Left ventricle myocardium inferior (tissue), 1 donor: ENCODE measurements around the gene GRID1. TPM values are rescaled to one million over a fixed set of nuclear protein-coding genes. Genes with fewer than 3 reads are reported as not detected.

Experiments used
- DNase-seq: peaks from one replicate; pipeline ENCODE4 v3.0.0-alpha.2; 2020
- H3K27ac ChIP-seq: fragments of 200-600 bp; replicated peaks from 2 replicates; pipeline ENCODE4 v1.8.0; 2021
- H3K27me3 ChIP-seq: fragments of 200-600 bp; 2 replicates; pipeline ENCODE4 v1.8.0; 2021; ENCODE audit warnings: low read depth
- H3K36me3 ChIP-seq: fragments of 200-600 bp; 2 replicates; pipeline ENCODE4 v1.8.0; 2021
- H3K4me1 ChIP-seq: fragments of 200-600 bp; 2 replicates; pipeline ENCODE4 v1.8.0; 2021
- H3K4me3 ChIP-seq: fragments of 200-600 bp; 2 replicates; pipeline ENCODE4 v1.8.0; 2021; ENCODE audit warnings: mild to moderate bottlenecking, moderate library complexity
- H3K9me3 ChIP-seq: fragments of 200-600 bp; replicated peaks from 2 replicates; pipeline ENCODE4 v1.8.0; 2021
- intact Hi-C: fragments of 100-400 bp; cut with micrococcal nuclease; formaldehyde crosslinking; loops from one replicate; pipeline ENCODE4 v1.11.0; 2022
- total RNA-seq: library from RNA; stranded (reverse); fragmentation: NEBNext Ultra II Directional; extraction: Animal tissue kit (Norgen Biotek cat#: 25700); gene quantifications from one replicate; pipeline ENCODE4 v1.2.1, GENCODE V29; 2021
- TF ChIP-seq, protein P1 (sequence below): fragments of 200-600 bp; IDR thresholded peaks from 2 replicates; pipeline ENCODE4 v1.8.0; 2021; ENCODE audit warnings: antibody characterized with exemption, mild to moderate bottlenecking, borderline replicate concordance
- donor health status: DM: no; HTN: yes; CAD: no; lungs with severe emphysema.

Gene GRID1
- total RNA-seq, 1 donor from 2014 or later: 1.6 TPM

DNA sequence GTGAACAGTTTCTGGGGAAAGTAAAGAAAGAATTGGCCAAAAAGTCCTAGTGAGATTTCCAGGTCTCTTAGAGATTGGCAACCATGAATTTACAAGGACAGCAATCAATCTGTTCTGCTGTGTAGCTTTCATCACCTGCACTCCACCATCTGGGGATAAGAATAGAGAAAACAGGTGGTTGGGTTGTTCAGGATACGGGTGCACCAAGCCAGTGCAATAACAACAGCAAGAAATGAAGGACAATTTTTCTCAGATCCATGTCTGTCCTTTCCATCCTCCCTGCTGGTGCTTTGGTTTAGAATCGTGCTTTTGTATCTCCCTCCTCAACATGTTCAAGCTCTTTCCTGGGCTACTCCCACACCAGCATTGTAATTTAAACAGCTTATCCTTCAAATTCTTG is 787.7 kb downstream of the GRID1 start:
- Histone ChIP-seq H3K36me3 (no peaks in the 10 kb centered on the region), H3K27ac (no peak overlapping the region), H3K4me3 (no peak overlapping the region), H3K27me3 (peaks cover 3% of the 10 kb centered on the region), H3K4me1 (no peaks in the 10 kb centered on the region), H3K9me3 (peaks cover 12% of the 10 kb centered on the region)
- intact Hi-C loops: no loop called here
- no peak for DNase-seq
- TF ChIP-seq, protein P1, sequence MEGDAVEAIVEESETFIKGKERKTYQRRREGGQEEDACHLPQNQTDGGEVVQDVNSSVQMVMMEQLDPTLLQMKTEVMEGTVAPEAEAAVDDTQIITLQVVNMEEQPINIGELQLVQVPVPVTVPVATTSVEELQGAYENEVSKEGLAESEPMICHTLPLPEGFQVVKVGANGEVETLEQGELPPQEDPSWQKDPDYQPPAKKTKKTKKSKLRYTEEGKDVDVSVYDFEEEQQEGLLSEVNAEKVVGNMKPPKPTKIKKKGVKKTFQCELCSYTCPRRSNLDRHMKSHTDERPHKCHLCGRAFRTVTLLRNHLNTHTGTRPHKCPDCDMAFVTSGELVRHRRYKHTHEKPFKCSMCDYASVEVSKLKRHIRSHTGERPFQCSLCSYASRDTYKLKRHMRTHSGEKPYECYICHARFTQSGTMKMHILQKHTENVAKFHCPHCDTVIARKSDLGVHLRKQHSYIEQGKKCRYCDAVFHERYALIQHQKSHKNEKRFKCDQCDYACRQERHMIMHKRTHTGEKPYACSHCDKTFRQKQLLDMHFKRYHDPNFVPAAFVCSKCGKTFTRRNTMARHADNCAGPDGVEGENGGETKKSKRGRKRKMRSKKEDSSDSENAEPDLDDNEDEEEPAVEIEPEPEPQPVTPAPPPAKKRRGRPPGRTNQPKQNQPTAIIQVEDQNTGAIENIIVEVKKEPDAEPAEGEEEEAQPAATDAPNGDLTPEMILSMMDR: no peak

DNA sequence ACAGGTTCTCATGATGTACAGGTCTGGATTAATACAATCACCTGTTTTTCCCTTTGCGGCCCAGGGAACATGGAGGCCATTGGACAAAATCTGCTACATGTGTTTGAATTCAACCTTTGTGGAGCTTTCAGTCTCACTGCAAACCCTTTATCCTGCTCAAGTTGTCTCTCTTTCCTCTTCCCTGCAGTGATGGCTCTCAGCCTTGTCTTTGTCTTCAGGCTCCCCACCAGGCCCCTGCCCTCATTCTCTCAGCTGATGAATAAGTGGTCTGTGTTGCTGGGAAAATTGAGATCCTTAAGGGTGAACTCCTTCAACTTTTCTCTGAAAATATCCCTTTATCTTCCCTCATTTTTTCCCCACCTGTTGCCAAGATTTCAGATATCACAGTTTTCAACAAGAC is 791.2 kb downstream of the GRID1 start:
- intact Hi-C loops: no loop called here
- TF ChIP-seq, protein P1: no peak
- Histone ChIP-seq H3K27ac (no peak overlapping the region), H3K4me3 (no peak overlapping the region), H3K9me3 (no peaks in the 10 kb centered on the region), H3K27me3 (no peaks in the 10 kb centered on the region), H3K4me1 (no peaks in the 10 kb centered on the region), H3K36me3 (no peaks in the 10 kb centered on the region)
- no peak for DNase-seq

DNA sequence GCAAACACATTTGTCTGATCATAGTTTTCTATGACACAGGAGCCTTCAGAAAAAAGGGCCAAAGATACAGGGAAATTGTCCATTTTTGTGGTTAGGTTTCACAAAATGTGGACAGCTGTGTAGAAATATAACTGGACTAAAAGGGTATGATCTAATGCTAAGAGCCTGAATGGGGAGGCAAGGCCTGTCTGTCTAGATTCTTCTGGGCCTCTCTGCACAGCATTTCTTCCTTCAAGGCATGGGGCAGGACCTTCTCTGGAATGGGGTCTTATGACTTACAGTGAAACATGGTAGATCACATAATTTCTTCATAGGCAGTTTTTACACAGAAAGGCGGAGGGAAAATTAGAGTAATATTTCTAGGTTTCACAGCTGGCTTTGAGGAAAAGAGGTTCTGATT is 795.7 kb downstream of the GRID1 start:
- Histone ChIP-seq H3K4me3 (no peak overlapping the region), H3K4me1 (no peaks in the 10 kb centered on the region), H3K27ac (no peak overlapping the region), H3K27me3 (no peaks in the 10 kb centered on the region), H3K9me3 (no peaks in the 10 kb centered on the region), H3K36me3 (no peaks in the 10 kb centered on the region)
- no peak for DNase-seq
- TF ChIP-seq, protein P1: no peak
- intact Hi-C loops: no loop called here

DNA sequence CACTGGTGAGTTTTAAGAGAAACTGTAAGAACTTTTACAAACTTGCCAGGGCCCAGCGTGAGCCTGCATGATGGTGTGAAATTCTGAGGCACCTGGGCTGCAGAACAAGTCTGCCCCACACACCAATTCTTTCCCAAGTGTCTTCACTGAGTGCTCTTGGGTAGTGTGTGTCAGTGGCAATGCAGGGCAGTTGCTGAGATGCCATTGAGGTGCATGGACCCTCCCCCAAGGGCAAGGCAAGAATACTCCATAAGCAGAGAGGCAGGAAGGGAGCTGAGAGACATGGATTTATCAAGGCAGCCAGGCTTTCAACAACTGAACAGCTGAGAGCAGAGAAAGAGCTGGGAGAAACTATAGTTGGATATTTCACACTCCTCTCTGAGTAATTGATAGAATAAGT is 801.2 kb downstream of the GRID1 start:
- Histone ChIP-seq H3K36me3 (no peaks in the 10 kb centered on the region), H3K27me3 (peaks cover 8% of the 10 kb centered on the region), H3K9me3 (no peaks in the 10 kb centered on the region), H3K4me3 (no peak overlapping the region), H3K4me1 (no peaks in the 10 kb centered on the region), H3K27ac (no peak overlapping the region)
- intact Hi-C loops: no loop called here
- TF ChIP-seq, protein P1: no peak
- no peak for DNase-seq

DNA sequence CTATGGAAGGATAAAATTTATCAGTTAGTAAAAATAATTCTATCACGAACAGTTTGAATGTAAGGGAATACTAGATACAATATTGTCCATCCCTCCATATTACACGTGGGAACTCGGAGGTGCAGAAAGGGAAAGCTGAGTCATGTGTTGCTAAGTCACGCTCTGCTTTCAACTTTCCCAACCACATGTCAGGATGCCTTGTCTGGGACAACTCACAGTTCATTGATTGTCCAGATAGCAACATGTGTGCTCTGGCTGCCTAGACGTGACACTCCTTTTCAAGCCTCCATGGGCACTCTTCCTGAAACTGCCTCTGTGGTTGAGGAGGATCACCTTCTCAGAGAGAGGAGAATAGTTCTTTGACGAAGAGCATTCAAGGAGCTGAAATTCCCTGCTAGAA is 808.1 kb downstream of the GRID1 start:
- H3K36me3 ChIP-seq: no peaks in the 10 kb centered on the region
- H3K27ac ChIP-seq: no peak overlapping the region
- TF ChIP-seq, protein P1: no peak
- H3K4me3 ChIP-seq: no peak overlapping the region
- no peaks in the 10 kb centered on the region for H3K4me1 ChIP-seq
- intact Hi-C loops: no loop called here
- peaks cover 8% of the 10 kb centered on the region for H3K27me3 ChIP-seq
- no peak for DNase-seq
- H3K9me3 ChIP-seq: no peaks in the 10 kb centered on the region

DNA sequence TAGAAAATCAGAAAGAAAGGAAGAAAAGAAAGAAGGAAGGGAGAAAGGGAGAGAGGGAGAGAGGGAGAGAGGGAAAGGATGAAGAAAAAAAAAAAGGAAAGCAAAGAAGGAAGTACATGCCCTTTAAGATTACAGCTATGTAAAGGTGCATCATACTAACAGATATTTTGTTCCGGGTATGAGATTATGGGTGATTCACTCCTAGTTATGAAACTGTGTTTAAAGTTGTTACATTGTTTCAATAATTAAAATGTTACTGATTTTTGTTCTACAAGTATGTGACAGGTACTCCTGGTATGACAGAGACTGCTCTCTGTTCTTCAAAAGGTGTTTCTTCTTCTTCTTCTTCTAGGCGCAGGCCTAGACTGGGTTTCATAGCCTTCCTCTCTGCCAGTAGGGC is 808.9 kb downstream of the GRID1 start:
- Histone ChIP-seq H3K36me3 (no peaks in the 10 kb centered on the region), H3K9me3 (no peaks in the 10 kb centered on the region), H3K4me3 (no peak overlapping the region), H3K27ac (no peak overlapping the region), H3K27me3 (peaks cover 8% of the 10 kb centered on the region), H3K4me1 (no peaks in the 10 kb centered on the region)
- intact Hi-C loops: no loop called here
- TF ChIP-seq, protein P1: no peak
- DNase-seq: no peak
